Fibroblast of villous mesenchyme (primary cell): Measurements from ENCODE around the gene ROGDI. TPM values are rescaled to one million over a fixed set of nuclear protein-coding genes. Genes with fewer than 3 reads are reported as not detected.
A peak's percentile ranks its signal among the peaks of the same experiment; 100 is the strongest.

ENCODE experiments used
- DNase-seq: peaks from one replicate; pipeline ENCODE4 v3.0.0-alpha.2; 2010; ENCODE audit warnings: low read depth
- H3K4me3 ChIP-seq: 2 replicates; pipeline ENCODE4 v1.5.1; 2011; ENCODE audit warnings: low read depth, mild to moderate bottlenecking, low read length
- CTCF ChIP-seq: IDR thresholded peaks from 2 replicates; pipeline ENCODE4 v1.5.1; 2012; ENCODE audit warnings: low read depth, mild to moderate bottlenecking, low read length; ENCODE audit not compliant: insufficient read depth
- total RNA-seq: library from RNA; depleted of rRNA; stranded (reverse); fragments of >200 nt; gene quantifications from 2 replicates; pipeline ENCODE4 v1.2.3, GENCODE V29; 2012

Gene ROGDI
- total RNA-seq, 1 donor = 20.7 TPM

- peak; percentile 17 for TF ChIP-seq CTCF
- DNase-seq = peak; percentile 32
- H3K4me3 ChIP-seq = no peak overlapping the region
These were observed 12.2 kb upstream of the ROGDI start for GRCh38 chr16:4814542-4815173.

- TF ChIP-seq CTCF = no peak
- DNase-seq = peak; percentile 9
- no peak overlapping the region for H3K4me3 ChIP-seq
These were observed 11.6 kb upstream of the ROGDI start for GRCh38 chr16:4814046-4814445.

- no peak for TF ChIP-seq CTCF
- DNase-seq = no peak
- H3K4me3 ChIP-seq = no peak overlapping the region
These were observed 11.0 kb upstream of the ROGDI start for GRCh38 chr16:4813251-4814003.

- TF ChIP-seq CTCF = no peak
- no peak for DNase-seq
- no peak overlapping the region for H3K4me3 ChIP-seq
These were observed 9.3 kb upstream of the ROGDI start for GRCh38 chr16:4811773-4812172.

- TF ChIP-seq CTCF = no peak
- no peak overlapping the region for H3K4me3 ChIP-seq
- DNase-seq = no peak
These were observed 8.8 kb upstream of the ROGDI start for GRCh38 chr16:4811242-4811641.

GRCh38 chr16:4806280-4806679 lies 3.8 kb upstream of the ROGDI start:
- H3K4me3 ChIP-seq = no peak overlapping the region
- TF ChIP-seq CTCF = no peak
- no peak for DNase-seq
